ENCODE measurements around the gene GIPC3.
A peak's percentile ranks its signal among the peaks of the same experiment; 100 is the strongest.

The GIPC3 gene

GRCh38 chr19:3605361-3605760 lies 20.1 kb downstream of the GIPC3 start:
- no peak for DNase-seq (ENCODE audit: low spot score)

- no peak for DNase-seq (ENCODE audit: low spot score)
Observed at GRCh38 chr19:3605770-3606169, 20.5 kb downstream of the GIPC3 start.

- DNase-seq (ENCODE audit: low spot score) = no peak
Observed at GRCh38 chr19:3606174-3606689, 21.0 kb downstream of the GIPC3 start.

GRCh38 chr19:3606690-3607289 lies 21.5 kb downstream of the GIPC3 start, which contains the start of gene TBXA2R:
Gene TBXA2R (minus strand): TSS chr19:3606875. CDS start chr19:3600634, 6,241 bp downstream.
- DNase-seq (ENCODE audit: low spot score) = no peak

GRCh38 chr19:3607303-3608078 lies 22.2 kb downstream of the GIPC3 start:
- DNase-seq (ENCODE audit: low spot score) = no peak

- DNase-seq (ENCODE audit: low spot score) = no peak
Observed at GRCh38 chr19:3608079-3608641, 22.9 kb downstream of the GIPC3 start.

- DNase-seq (ENCODE audit: low spot score) = no peak
Observed at GRCh38 chr19:3608750-3609322, 23.6 kb downstream of the GIPC3 start.

- no peak for DNase-seq (ENCODE audit: low spot score)
Observed at GRCh38 chr19:3609779-3610719, 24.8 kb downstream of the GIPC3 start.

GRCh38 chr19:3610745-3611717 lies 25.8 kb downstream of the GIPC3 start:
- no peak for DNase-seq (ENCODE audit: low spot score)

- DNase-seq (ENCODE audit: low spot score) = no peak
Observed at GRCh38 chr19:3611841-3612240, 26.6 kb downstream of the GIPC3 start.

- DNase-seq (ENCODE audit: low spot score) = no peak
Observed at GRCh38 chr19:3612330-3612729, 27.1 kb downstream of the GIPC3 start.

- DNase-seq (ENCODE audit: low spot score) = no peak
Observed at GRCh38 chr19:3612901-3613741, 27.8 kb downstream of the GIPC3 start.

GRCh38 chr19:3613818-3614661 lies 28.8 kb downstream of the GIPC3 start:
- no peak for DNase-seq (ENCODE audit: low spot score)

GRCh38 chr19:3614858-3615505 lies 29.7 kb downstream of the GIPC3 start:
- no peak for DNase-seq (ENCODE audit: low spot score)

- DNase-seq (ENCODE audit: low spot score) = no peak
Observed at GRCh38 chr19:3615524-3616135, 30.4 kb downstream of the GIPC3 start.

- DNase-seq (ENCODE audit: low spot score) = no peak
Observed at GRCh38 chr19:3617463-3617862, 32.2 kb downstream of the GIPC3 start.

GRCh38 chr19:3618144-3618810 lies 33.0 kb downstream of the GIPC3 start:
- peak; percentile 78 for DNase-seq (ENCODE audit: low spot score)
